Activated CD4-positive, alpha-beta T cell treated with anti-CD3 and anti-CD28 coated beads, Interleukin-2, Interleukin-6, amounts not matched to agents 100 ng/mL and 50 ng/mL, durations not matched to agents 16 hours and 8 hours (primary cell): ENCODE measurements around the gene KLHL36.

ENCODE experiments used
- DNase-seq: peaks from one replicate; pipeline ENCODE4 v3.0.0-alpha.2; 2020

KLHL36 gene

DNA sequence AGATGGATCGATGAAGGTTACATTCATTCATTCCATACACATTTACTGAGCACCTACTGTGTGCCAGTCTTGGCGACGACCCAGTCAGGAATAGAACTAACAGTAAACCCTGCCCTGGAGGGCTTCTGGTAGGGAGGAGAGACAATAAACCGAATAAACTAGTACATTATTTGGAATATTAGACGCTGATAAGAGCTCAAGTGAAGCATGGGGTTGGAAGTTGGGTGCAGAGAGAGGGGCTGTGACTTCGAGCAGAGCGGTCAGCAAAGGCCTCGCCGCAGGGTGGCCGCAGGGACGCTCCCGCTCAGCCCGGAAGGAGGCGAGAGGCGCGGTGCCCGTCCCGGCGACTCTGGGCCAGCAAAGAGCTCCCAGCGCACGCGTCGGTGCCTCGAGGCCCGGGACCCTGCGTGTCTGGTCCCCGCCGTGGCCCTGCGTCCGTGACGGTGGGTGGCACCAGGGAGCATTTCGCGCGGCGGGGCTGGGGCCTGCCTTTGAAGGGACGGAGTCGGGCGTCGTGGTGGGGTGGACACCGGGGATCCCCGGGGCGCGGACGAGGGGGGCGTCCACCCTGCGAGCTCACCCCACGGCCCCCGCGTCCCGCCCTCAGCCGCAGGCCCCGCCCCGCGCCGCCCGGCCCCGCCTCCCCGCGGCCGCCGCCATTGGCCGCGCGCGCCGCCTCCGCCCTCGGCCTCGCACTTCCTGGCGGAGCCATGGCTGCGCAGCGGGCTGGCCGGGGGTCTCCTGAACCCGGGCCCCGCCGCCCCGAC, at the start of gene KLHL36:
Gene KLHL36 (plus strand): TSS at position 684 of the 767 bp plus-strand sequence. CDS start 2,357 bp downstream, outside the sequence.
- DNase-seq = peak; percentile 75

DNA sequence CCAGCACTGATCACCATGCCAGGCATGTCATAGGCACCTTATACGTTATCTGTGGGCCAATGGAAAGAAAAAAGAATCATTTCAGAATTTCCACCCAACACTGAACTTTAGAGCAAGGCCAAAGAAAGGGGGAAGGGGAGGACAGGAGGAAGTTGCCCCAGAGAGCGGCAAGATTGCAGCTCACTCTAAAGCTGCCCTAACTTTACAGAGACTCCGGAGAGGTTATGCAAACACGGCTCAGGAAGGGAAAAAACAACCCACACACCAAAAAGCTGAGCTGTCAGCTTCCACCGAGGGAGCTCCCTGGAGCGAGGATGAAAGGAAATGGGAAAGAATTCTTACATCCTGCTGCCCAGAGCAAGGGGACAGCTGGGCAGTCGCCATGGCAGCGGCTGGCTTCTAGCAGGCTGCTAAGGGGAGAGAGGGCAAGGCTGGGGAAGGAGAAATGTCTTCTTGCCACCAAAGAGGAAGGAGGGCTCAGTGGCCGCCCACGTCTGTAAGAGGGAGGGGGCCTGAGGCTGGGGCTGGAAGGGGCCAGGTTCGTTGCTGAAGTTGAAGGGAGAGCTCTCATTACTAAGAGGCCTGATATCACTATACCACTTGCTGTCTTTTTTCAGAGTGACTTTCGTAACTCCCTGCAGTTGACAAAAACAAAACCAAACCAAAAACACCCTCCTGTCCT, 48.6 kb upstream of the KLHL36 start:
- DNase-seq = peak; percentile 72

DNA sequence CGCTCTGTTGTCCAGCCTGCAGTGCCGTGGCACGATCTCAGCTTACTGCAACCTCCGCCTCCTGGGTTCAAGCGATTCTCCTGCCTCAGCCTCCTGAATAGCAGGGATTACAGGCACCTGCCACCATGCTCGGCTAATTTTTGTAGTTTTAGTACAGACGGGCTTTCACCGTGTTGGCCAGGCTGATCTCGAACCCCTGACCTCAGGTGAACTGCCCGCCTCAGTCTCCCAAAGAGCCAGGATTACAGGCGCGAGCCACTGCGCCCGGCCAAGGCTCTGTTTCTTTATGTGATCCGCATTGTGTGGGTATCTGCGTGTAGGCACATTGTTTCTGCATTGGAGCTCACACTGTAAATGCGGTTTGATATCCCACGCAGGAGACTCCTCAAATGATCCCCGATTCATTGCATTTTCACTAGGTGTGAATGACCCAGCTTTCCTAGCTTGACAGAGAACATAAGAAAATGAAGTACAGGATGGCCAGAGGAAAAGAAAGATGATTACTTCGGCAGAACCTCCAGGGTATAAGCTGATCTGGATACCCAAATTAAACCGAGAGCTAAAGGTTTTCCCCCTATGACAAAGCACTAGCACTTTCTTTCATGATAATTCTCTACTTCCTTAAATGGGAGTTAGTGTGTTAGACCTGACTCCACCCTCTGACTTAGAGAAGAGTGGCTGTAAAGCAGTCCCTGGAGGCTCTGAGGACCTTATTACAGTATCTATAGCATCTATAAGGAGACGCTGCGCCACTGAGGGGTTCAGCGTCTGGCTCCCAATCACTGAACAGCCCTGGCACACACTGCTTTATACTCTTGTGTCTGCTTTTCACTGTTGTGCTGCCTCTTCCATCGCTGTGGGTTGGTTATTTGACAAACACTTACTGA, 47.7 kb upstream of the KLHL36 start:
- DNase-seq = peak; percentile 84

DNA sequence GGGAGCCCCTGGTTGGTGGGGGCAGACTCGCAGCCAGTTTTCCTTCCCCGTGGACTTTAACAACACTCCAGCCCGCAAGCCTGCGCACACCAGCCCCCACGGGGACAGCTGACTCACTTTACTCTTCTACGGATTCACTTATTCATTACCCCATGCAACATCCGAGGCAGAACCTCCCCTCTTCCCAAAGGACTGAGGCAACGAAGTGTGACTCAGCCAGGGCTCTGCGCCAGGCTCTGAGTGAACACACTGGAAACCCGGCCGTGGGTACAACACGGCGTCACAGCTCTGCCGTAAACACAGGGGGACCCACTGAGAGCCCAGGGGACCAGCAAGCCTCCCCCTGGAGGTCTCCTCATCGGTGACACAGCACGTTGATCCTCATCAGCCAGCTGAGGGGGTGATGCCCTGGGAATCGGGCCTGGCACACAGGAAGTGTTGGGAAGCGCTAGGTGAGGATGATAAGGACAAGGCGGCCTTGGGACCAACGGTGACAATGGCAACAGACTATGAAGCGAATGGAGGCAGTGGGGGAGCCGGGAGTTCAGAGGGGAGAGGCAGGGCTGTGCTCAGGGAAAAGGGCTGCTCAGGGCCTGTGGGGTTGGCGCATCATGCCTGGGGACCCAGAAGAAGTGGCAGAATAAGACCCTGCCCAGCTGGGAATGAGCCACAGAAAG, 45.0 kb upstream of the KLHL36 start:
- DNase-seq = peak; percentile 51

DNA sequence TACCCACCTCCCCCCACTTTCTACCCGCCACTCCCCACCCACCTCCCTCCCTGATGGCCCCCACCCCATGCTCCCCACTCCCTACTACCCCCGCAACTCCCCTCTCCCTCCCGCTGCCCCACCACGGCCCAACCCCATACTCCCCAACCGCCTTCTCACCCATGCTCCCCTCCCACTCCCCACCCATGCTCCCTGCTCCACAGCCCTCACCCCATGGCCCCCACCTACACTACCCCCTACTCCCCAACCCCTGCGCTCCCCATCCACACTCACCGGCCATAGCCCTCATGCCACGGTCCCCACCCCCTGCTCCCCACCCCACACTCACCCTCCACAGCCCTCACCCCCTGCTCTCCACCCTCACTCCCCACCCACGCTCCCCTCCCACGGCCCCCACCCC, 44.4 kb upstream of the KLHL36 start:
- DNase-seq = no peak

DNA sequence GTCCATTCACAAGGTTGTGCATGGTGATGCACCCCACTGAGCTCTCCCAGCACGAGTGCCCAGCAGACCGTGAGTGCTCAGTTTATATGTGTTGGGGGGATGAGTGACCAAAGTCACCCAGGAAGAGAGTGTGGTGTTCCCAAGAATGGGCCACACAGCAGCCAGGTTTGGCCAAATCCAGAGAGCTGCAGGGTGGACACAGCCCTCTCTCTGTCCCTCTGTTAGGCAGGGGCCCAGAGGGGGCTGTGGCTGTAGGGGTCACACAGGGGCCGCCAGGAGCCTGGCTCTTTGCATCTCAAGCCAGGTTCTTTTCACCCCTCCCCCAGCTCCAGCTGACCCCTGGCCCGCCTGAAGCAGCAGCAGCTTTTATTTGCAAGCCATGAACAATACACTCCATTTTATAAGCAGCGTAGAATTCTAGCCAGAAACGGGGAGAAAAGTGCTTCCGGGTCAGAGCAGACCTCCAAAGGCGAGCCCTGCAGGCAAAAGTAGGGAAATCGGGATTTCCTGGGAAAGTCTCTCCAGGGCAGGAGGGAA, 43.8 kb upstream of the KLHL36 start:
- DNase-seq = no peak

DNA sequence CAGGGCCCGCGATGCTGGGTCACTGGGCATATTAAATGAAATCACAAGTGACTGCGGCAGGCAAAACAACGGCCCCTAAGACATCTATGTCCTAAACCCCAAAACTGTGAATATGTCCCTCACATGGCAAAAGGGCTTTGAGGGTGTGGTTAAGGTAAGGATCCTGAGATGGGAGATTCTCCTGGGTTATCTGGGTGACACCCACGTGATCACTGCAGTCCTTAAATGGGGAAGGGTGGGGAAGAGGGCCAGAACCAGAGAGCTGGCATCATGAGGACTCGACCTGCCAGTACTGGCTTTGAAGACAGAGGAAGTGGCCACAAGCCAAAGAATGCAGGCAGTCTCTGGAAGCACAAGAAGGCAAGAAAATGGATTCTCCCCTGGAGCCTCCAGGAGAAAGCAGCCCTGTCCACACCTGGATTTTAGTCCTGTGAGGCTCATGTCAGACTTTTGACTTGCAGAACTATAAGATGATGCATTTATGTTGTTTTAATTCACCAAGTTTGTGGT, 42.9 kb upstream of the KLHL36 start:
- DNase-seq = no peak

DNA sequence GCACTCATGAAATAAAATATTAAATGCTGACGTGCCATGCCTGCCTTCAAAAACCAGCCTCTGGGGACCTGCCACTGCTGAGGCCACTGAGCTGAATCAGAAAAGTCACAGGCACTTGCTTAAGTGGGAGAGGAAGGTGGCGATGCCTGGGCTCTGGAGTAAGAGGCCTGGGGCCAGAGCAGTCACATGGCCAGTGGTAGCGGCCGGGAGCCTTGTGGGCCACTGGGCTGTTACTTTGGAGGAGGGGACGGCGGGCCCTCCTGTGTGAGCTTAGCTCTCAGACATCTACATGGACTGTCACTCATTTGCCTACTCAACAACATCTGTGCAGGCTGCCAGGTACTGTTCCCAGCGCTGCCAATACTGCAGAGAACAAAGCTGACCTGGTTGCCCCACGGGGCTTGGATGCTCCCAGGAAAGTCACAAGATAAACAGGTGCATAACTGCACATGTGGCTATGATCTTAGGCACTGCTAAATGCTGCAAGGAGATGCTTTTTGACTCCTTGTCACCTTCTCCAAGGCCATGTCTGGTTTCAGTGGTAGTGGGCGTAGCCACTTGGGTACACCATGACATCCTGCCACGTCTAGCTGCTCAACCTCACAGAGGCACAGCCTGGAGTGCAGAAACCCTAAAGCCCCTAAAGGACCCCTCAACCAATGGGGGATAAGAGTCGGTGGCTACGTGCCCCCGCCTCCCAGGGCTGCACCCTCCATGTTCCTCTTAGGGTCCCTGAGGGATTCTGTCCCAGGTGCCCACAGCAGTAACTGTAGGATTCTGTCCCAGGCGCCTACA, 42.0 kb upstream of the KLHL36 start:
- DNase-seq = no peak

DNA sequence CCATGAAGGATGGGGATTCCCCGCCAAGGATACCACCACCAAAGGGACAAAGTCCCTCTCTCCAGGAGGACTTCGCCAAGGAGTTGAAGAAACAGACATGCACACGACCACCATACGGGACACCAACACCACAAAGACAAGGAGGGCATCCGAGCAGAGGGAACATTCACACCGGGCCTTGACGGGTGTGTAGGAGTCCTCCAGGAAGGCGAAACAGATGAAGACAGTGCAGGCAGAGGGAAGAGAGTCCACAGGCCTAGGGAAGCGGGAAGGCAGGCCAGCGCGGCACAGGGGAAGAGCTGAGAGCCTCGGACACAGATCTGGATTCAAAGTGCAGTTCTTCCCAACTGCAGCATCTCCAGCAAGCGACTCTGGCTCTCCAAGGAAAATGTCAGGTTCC, 41.2 kb upstream of the KLHL36 start:
- no peak for DNase-seq

DNA sequence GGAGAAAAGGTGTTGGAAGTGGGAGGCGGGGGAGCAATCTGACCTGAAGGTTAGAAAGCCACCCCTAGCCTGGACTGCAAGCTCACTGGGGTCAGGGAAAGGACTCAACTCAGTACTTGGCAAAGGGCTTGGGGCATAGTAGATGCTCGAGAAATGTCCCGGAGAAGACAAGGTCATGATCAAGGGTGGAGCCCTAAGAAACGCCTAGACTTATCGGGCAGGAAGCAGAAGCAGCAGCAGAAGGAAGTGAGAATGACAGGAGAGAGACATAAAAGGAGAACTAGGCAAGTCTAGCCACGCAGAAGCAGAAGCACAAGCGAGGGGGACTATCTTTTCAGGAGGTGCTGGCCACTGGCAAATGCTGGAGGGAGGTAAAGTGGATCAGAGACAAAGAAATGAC, 40.6 kb upstream of the KLHL36 start:
- DNase-seq = peak; percentile 59

DNA sequence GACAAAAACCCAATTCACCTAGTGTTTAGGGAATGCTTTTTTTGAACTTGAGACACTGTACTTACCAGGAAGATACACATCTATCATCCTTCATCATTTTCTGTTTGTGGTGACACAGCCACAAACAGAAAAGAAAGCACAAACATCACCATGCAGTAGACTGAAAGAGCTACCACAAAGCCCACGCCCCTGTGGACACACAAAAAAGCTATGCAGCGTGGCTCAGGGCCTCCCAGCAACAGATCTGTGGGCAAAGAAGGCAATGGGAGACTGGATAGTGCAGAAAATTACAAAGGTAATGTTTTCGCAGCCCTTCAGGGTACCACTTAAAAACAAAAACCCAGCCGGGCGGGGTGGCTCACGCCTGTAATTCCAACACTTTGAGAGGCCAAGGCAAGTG, 40.0 kb upstream of the KLHL36 start:
- no peak for DNase-seq

DNA sequence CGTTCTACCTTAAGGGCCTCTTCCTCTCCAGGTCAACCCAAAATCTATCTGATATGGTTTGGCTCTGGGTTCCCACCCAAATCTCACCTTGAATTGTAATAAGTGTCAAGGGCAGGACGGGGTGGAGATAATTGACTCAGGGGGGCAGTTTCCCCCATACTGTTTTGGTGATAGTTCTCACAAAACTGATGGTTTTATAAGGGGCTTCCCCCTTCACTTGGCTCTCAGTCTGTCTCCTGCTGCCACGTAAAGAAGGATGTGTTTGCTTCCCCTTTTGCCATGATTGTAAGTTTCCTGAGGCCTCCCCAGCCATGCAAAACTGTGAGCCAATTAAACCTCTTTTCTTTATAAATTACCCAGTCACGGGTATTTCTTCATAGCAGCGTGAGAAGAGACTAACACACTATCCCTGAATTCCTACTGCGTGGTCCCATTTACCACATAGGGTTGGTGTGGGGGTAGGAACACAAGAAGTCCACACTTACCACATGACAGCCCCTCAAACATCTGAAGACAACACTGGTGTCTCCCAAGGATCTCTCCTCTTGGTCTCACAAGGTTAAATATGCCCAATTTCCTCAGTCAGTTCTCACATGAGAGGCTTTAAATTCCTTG, 38.6 kb upstream of the KLHL36 start:
- no peak for DNase-seq

DNA sequence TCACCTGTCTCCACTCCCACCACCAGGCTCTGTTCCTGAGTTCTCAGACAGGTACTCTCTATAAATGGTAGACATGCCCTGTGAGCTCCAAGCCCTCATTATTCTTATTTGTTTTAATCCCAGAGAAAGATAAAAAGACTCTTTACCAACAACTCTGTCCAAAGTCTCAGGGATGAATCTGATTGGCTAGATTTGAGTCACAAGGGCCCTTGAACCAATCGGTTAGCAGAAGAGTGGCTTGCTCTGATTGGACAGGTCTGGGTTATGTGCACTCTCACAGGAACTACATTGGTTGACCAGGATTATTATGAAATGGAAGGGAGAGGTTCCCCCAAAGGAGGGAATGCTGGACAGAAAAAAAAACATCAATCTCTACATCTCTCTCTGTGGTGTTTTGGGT, 37.9 kb upstream of the KLHL36 start:
- DNase-seq = no peak

DNA sequence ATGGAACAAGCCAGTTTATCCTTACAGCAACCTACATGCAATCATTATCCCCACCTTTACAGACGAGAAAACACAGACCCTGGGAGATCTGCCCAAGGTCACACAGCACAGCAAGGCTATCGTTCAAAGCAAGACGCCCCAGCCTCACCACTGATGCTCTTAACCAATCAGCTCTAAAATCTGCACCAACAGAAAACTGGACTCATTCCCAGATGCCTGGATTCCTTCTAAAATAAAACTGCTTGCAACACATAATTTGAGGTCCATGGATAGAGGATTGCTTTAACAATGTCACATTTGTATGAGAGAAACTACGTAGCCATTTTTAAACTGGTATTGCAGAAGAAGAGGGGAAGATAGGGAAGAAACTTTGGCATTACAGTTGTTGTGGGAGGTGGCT, 37.3 kb upstream of the KLHL36 start:
- DNase-seq = no peak

DNA sequence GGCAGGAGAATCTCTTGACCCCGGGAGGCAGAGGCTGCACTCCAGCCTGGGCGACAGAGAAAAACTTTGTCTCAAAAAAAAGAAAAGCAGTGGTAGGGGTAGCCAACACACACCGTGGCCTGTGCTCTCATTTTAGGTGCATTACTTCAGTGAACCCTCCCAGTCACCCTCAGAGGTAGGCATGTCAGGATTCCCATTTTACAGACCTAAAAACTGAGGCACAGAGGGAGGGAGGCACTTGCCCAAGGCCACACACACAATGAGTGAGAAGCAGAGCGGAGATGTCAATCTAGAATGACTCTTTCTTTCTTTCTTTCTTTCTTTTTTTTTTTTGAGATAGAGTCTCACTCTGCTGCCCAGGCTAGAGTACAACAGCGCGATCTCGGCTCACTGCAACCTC, 35.6 kb upstream of the KLHL36 start:
- no peak for DNase-seq

DNA sequence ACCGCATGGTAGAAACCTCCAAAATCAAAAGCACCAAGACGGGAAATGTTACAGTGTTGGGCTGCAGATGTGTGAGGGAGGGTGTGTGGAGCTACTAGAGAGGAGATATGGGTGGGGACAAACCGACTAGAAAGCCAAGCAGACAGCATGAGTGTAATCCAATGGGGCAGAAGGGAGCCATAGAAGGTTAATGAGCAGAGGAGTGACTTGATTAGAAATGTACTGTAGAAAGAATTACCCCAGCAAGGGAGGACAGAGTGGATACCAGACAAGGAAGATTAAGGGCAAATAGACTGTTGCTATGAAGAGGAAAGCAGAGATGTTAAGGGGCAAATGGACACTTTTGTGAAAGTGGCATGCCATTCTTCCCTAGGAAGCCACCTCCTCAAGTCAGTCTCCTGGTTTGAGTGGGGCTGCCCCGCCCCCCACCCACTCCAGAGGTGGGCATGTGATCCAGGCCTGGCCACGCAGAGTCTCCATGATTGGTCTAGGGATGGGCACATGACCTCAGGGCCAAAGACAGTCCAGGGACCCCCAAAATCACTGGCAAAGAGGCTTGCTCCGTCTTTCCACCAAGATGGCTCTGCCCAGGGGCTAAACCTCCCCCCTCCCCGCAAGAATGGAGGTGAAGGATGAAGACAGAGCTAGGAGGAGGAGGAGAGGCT, 34.8 kb upstream of the KLHL36 start:
- no peak for DNase-seq

DNA sequence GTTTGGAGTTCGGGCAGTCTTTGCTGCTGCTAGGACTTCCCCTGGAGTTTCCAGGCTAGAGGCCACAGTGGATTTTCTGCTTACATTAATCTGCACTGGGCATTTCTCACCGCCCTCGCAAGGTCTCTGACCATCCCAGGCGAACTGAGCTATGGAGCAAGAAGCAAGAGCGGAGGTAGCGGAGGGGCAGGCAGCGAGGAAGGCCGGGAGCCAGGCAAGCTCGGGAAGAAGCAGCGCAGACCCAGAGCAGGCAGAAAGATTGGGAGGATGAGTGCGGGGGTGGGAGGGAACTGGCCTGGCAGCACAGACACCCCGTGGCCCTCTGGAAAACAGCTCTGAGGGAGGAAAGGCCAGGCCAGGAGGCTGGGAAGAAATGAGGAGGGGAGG, 34.2 kb upstream of the KLHL36 start:
- no peak for DNase-seq

DNA sequence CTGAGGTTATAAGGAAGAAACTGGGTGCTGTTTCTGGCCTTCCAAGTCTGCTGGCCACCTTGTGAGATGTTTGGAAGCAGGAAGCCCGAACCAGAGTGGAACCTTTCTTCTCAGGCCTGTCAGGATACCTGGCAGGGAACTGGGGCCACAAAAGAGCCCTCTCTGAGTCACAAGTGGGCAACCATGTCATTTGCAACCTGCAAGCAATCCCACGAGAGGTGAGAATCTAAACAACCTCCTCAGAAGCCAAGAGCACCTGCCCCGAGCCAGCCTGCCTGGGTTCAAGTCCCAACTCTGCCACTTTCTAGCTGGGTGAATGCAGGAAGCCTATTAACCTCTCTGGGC, 33.7 kb upstream of the KLHL36 start:
- no peak for DNase-seq

DNA sequence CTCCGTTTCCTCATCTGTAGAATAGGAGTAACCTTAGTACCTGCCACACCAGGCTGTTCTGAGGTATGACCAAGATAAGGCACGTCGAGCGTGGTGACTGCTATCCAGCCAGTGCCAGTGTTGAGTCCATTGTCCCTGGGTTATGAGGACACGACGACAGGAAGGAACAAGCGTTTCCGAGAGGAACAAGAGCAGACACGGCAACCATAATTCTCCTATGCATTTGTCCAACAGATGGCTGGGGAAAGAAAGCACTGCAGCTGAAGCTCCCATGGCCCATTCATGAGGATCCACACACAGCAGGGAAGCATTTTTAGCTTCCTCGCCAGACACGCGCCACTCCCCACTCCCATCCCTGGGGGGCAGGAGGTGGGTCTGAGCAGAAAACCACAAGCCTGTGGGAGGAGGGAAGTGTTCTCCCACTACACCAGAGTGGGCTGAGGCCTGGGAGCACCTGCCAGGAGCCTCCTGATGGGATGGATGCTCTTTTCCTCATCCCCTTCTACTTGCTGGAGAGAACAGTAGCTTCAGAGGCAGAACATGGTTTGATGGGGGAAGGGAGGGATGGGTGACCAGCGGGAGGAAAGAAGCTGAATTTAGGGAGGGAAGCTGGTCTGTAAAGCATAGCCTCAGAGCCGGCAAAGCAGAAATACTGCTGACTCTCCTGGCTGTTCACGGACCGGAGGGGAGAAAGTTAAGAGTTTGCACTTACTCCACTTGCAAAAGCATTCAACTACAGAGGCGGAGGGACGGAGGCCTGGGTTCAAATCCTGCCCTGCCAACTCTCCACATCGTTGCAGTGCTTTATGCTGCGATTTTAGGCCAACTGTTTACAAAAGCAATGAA, 33.1 kb upstream of the KLHL36 start:
- no peak for DNase-seq

DNA sequence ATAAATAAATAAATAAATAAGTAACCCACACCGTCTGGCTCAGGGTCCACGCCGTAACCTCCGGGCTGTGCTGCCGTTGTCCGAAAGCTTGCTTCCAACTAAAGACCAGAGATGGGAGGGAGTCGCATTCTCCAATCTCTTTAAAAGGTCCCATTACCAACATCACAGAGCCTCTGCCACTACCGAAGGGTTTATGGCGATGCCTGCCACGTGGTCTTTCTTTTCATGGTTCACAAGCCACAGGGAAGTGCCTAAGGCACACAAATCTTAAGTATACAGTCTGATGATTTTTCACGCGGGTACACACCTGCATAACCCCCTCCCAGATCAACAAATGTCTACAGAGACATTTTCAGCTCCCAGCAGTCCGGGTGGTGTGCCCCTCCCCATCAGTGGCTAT, 31.8 kb upstream of the KLHL36 start:
- no peak for DNase-seq
